Measurements from ENCODE around the gene CPAMD8.

Gene CPAMD8

DNA sequence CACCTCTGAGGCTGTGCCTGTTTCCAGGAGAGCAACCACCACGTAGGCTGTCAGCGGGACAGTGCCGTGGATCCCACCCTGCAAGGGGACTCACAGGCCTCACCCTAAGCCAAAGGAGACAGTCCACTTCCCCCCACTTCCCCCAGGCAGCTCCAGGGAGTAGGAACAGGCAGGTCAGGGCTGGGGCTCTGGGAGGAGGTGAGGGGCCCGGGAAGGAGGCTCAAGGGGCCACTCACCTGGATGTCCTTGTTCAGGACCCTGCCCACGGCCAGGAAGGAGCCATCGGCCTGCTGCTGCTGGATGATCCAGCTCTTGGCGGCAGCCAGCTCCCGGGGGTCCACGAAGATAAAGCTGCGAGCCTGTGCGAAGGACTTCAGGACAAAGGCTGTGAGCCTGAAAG is 112.2 kb downstream of the CPAMD8 start:
- no peak for DNase-seq

- DNase-seq: no peak
Measured at GRCh38 chr19:16912780-16913179, 113.8 kb downstream of the CPAMD8 start.

DNA sequence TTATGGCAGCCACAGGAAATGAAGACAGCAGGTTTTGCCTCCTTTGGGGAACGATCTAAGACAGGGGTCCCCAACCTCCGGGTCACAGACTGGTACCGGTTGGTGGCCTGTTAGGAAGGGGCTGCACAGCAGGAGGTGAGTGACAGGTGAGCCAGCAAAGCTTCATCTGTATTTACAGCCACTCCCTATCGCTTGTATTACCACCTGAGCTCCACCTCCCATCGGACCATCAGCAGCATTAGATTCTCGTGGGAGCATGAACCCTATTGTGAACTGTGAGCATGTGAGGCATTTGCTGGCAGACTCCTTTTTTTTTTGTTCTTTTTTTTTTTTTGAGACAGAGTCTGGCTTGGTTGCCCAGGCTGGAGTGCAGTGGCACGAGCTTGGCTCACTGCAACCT is 115.6 kb downstream of the CPAMD8 start:
- no peak for DNase-seq

DNA sequence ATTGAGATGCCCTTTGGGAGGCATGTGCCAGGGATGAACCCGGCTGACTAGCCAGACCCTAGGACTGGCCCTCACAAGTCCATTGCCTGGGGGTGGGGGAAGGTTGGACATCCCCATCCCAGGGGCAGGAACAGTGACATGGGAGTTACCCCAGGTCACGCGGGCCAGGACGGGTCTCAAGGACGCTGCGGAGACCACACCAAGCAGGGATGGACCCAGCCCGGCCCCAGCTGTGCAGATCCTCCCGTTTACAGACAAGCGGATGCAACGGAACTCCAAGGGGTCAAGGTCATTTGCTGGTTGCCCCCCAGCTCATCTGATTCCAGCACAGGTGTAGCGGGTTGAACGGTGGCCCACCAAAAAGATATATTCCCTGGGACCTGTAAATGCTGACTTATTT is 117.9 kb downstream of the CPAMD8 start:
- DNase-seq: no peak

DNA sequence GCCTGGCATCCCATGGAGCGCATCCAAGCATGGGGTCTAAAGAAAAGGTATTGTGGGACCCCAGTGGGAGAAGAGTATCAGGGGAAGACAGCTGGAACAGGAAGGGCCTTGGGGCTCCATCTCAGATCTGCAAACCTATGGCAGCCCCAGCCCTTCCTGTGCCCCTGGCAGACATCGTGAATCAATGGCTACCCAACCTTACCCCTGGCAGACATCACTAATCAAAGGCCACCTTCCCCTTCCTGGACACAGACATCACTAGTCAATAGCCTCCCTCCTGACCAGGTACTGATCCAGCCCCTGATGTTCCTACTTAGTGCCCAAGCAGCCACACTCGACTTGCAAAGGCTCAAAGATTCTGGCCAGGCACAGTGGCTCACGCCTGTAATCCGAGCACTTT is 122.0 kb downstream of the CPAMD8 start:
- DNase-seq: no peak

DNA sequence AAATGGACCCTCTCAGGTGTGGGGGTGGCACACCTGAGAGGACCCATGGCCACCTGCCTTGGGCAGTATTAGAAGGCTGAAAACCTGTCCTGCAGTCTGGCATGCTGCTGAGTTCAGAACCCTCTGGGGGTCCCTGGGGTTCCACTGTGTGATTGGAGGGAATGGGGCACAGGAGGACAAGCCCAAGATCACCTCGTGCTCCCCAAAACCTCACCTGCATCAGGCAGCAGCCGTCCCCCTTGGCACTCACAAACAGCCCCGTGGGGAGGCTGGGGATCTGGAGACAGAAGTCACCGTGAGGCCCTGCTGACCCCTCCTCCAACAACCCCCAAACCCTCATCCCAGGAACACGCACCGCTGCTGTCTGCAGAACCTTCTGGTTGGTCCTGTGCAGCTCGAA is 123.3 kb downstream of the CPAMD8 start:
- no peak for DNase-seq

DNA sequence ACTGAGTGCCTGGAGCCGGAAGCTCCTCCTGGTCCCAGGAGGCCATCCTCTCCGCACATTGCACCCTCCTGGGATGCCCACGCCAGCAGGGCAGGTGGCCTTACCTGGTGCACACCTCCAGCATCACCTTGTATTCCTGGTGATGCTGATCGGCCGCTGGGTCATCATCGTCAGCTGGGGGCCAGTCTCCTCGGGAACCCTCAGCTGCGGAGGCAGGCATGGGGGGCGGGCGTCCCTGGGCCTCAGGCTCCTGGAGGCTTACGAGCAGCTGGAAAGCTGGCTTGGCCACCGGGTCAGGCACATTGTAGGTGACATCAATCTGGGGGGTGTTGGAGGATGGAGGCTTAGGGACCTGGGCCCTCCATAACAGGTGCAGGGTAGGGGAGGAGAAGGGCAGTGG is 124.1 kb downstream of the CPAMD8 start:
- DNase-seq: no peak

DNA sequence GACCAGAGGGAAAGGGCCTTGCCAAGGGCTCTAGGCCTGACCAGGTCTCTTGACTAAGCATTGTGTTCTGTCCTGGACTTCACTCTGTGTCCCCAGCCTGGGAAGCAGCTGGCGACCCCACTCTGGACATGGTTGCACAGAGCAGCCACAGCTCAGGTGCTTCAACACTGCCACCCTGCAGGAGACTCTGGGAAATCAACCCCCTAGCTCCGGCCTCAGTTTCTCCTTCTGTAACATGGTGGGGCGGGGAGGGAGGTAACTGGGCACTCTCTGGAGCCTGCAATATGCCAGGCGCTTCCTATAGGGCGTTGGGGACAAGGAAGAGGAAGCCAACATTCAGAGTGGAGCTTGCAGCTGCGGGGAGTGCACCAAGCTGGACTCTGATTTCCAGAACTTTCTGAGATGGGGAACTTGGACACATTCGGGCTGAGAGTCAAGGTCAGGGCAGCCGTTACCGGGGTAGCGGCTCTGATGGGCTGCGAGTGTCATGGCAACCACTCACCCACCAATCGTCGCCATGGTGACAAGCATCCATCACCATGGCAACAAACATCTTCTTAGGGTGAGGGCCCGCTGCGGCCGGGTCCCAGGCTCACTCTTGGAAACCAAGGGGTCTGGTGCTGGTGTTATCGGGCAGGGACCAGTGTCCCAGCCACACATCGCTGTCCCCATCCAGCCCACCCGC is 125.0 kb downstream of the CPAMD8 start:
- DNase-seq: no peak

- DNase-seq: no peak
Measured at GRCh38 chr19:16899566-16900075, 127.0 kb downstream of the CPAMD8 start.

- DNase-seq: no peak
Measured at GRCh38 chr19:16898361-16899015, 128.1 kb downstream of the CPAMD8 start.

DNA sequence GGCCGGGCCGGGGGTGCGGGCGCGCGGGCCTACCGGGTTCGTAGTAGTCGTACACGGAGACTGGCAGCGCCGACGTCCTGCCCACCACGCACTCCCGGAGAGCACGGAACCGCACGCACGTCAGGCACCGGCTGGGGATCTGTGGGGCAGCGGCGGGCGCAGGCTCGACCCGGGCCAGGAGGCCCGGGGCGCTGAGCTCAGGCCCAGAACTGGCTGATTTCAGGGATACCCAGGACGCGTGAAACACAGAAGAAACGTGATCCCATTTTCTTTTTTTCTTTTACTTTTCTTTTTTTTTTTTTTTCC is 128.8 kb downstream of the CPAMD8 start:
- DNase-seq: no peak

- peak; percentile 17 for DNase-seq
Measured at GRCh38 chr19:16897029-16897855, 129.4 kb downstream of the CPAMD8 start.

DNA sequence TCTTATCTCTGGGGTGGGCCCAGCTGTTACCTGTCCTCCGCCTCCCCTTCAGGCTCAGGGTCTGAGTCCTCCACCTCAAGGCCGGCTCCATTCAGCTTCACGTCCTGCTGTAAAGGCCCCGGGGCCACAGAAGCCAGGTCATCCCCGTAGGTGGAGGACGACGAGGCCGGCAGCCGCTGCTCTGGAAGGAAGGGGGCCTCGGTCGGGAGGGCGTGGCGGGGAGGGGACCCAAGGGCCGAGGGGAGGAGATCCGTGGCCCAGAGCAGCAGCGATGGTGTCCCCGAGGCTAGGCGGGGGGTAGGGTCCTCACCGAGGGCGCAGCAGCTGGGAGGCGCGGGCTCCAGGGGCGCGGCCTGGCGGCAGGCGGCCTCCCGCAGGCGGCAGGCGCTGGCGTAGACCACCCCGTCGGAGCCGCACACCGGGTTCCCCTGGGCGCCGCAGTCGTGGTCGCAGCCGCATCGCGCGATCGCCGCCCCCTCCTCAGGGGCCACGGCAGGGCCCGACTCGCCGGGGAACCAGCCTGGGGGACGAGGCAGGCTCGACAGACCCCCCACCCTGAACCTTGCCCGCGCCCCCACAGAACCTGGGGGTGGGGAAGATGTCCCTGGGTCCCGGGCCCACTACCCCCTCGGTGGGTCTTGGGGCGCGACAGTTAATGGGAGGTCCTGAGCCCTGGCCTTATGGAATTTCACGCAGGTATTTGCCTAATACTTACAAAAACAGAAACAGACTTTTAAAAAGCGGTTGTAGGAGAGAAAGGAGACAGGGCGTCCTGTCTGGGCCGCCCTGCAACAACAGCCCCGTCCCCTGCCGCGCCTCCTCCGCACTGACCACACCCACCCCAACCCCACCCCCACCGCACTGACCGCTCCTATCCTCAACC is 130.2 kb downstream of the CPAMD8 start:
- no peak for DNase-seq

DNA sequence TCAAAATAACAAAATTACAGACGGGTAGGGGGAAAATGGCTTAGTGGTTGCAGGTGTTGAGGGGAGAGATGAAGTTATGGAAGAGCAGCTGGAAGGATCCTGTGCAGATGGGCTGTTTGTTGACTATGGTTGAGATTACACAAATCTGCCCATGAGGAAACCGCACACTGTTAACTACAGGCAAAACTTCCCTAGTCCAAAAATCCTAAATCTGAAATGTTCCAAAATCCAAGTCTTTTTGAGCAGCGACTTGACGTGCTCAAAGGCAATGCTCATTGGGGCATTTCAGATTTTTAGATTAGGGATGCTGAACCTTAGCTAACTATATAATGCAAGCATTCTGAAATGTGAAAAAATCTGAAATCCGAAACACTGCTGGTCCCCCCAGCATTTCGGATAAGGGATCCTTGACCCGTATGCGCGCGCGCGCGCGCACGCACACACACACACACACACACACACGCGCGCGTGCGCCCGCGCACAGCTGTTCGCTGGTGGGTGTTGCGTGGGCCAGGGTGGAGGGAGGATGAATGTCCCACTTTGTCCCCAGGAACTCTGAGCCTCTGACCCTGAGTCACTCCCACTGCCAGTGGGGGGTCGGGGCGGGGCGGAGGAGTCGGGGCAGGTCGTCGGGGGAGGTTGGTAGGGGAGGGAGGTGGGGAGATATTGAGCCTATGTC is 131.0 kb downstream of the CPAMD8 start:
- peak; percentile 18 for DNase-seq

- DNase-seq: peak; percentile 52
Measured at GRCh38 chr19:16894080-16894479, 132.5 kb downstream of the CPAMD8 start.

DNA sequence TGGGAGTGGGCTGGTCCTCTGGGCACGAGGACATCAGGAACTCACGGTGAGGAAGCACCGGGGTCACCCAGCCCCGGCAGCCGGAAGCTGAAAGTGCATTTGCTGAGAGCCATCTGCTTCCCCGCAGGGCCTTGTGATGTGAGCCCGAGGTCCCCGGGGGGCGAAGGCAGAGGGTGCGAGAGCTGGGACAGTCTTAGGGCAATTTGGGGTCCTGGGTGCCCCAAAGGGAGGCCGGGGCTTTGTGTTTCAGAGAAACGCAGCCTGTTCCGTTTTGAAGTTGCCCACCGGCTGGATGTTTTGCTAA is 133.0 kb downstream of the CPAMD8 start:
- DNase-seq: peak; percentile 52

GRCh38 chr19:16892868-16893685 is 133.5 kb downstream of the CPAMD8 start:
- no peak for DNase-seq

DNA sequence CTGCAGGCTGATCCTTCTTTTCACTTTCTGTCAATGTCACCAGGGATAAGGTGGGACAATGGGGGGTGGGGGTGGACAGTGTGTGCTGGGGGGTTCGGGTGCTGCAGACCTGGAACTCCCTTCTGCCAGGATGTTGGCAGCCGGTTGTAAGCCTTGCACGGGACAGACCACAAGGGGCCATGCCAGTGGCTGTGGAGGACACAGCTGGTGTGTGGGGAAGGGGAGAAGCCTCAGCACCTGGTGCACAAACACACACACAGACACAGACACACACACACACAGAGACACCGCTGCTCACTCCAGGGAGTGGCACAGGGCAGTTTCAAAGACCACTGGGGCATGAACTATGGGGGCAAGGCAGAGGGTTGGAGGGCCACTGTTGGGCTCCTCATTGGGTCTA is 134.2 kb downstream of the CPAMD8 start:
- no peak for DNase-seq

DNA sequence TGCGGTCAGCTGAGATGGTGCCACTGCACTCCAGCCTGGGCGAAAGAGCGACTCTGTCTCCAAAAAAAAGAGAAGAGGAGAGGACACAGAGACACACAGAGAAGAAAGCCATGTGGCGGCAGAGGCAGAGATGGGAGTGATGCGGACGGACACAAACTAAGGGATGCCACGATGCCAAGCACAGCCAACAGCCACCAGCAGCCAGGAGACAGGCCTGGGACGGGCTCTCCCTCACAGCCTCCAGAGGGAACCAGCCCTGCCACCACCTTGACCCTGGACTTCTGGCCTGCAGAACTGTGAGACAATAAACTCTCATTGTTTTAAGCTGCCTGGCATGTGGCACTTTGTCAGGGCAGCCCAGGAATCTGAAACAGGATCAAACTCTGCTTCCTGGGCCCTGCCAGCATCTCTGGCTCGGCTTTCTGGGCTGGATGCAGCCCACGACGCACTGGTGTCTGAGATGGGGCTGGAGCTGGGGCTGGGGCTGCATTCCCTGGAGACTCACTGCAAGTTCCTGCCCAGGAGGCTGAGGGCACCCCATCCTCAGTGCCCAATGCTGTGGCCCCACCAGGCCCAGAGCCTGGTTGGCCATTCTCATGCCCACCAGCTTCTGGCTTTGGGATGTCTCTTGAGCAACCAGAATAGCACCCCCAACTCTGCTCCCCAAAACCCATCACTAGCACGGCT is 134.8 kb downstream of the CPAMD8 start:
- DNase-seq: no peak

GRCh38 chr19:16890461-16891184 is 136.0 kb downstream of the CPAMD8 start:
- DNase-seq: no peak

Data from NCI-H2171 (cell line).